ENCODE results near the gene ZBTB17. TPM values are rescaled to one million over a fixed set of nuclear protein-coding genes. Genes with fewer than 3 reads are reported as not detected.

ZBTB17 gene
- total and polyA plus RNA-seq, 2 experiments from 2014 or later = 21.9 to 26.6 TPM

- no peak for TF ChIP-seq ETS1 (IDR thresholded peaks at IDR 0.05)
- no peak for TF ChIP-seq EZH2 (IDR thresholded peaks at IDR 0.05; ENCODE audit: low read depth, unreplicated experiment)
- TF ChIP-seq CTCF (conservative IDR thresholded peaks at IDR 0.05; ENCODE audit: low read depth in 2 of 2) = no peak
- TF ChIP-seq, protein P1, sequence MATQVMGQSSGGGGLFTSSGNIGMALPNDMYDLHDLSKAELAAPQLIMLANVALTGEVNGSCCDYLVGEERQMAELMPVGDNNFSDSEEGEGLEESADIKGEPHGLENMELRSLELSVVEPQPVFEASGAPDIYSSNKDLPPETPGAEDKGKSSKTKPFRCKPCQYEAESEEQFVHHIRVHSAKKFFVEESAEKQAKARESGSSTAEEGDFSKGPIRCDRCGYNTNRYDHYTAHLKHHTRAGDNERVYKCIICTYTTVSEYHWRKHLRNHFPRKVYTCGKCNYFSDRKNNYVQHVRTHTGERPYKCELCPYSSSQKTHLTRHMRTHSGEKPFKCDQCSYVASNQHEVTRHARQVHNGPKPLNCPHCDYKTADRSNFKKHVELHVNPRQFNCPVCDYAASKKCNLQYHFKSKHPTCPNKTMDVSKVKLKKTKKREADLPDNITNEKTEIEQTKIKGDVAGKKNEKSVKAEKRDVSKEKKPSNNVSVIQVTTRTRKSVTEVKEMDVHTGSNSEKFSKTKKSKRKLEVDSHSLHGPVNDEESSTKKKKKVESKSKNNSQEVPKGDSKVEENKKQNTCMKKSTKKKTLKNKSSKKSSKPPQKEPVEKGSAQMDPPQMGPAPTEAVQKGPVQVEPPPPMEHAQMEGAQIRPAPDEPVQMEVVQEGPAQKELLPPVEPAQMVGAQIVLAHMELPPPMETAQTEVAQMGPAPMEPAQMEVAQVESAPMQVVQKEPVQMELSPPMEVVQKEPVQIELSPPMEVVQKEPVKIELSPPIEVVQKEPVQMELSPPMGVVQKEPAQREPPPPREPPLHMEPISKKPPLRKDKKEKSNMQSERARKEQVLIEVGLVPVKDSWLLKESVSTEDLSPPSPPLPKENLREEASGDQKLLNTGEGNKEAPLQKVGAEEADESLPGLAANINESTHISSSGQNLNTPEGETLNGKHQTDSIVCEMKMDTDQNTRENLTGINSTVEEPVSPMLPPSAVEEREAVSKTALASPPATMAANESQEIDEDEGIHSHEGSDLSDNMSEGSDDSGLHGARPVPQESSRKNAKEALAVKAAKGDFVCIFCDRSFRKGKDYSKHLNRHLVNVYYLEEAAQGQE (IDR thresholded peaks at IDR 0.05; ENCODE audit: unreplicated experiment) = no peak
- no peak for TF ChIP-seq NANOG (IDR thresholded peaks at IDR 0.05; ENCODE audit: borderline replicate concordance)
- no peak for TF ChIP-seq CREB1 (CRISPR knock-in tag; IDR thresholded peaks at IDR 0.05; ENCODE audit: low read depth)
- no peak for TF ChIP-seq ZNF331 (CRISPR knock-in tag; IDR thresholded peaks at IDR 0.05; ENCODE audit: low read depth)
- no peak for TF ChIP-seq ZNF114 (CRISPR knock-in tag; IDR thresholded peaks at IDR 0.05)
Measured at GRCh38 chr1:15972409-15972808, 3.5 kb downstream of the ZBTB17 start (continued).

- H3K36me3 ChIP-seq (ENCODE audit: insufficient read depth) = no peaks in the 10 kb centered on the region; the same call in 1 of the 2 replicates
- ATAC-seq (no peak), DNase-seq (ENCODE audit: low spot score) (no peak)
- H3K4me2 ChIP-seq = no peak overlapping the region
- H2AFZ ChIP-seq = no peak overlapping the region
- Mint-ChIP-seq H3K27ac (no peak overlapping the region), H3K4me3 (no peak overlapping the region), H3K27me3 (ENCODE audit: insufficient read depth, low read depth, poor library complexity) (peaks cover 6% of the 10 kb centered on the region), H3K4me1 (peaks cover 5% of the 10 kb centered on the region; the same call in 2 of the 3 replicates), H3K9me3 (peaks cover 19% of the 10 kb centered on the region), H3K36me3 (ENCODE audit: low read depth) (peaks cover 40% of the 10 kb centered on the region)
- H3K9me2 ChIP-seq (ENCODE audit: insufficient read depth) = no peaks in the 10 kb centered on the region
- H3K4me3 ChIP-seq = no peak overlapping the region
- TF ChIP-seq POLR2AphosphoS5 (IDR thresholded peaks at IDR 0.05; ENCODE audit: low read depth) (no peak), EZH2phosphoT487 (IDR thresholded peaks at IDR 0.05; ENCODE audit: unreplicated experiment) (no peak), STAT1 (IDR thresholded peaks at IDR 0.05; ENCODE audit: unreplicated experiment) (no peak), ZNF114 (CRISPR knock-in tag; IDR thresholded peaks at IDR 0.05) (no peak), EZH2 (IDR thresholded peaks at IDR 0.05; ENCODE audit: low read depth, unreplicated experiment) (no peak), CREB1 (CRISPR knock-in tag; IDR thresholded peaks at IDR 0.05; ENCODE audit: low read depth) (no peak), JUNB (IDR thresholded peaks at IDR 0.05; ENCODE audit: unreplicated experiment) (no peak), CTCF (conservative IDR thresholded peaks at IDR 0.05; ENCODE audit: low read depth in 2 of 2) (no peak), ETS1 (IDR thresholded peaks at IDR 0.05) (no peak), NANOG (IDR thresholded peaks at IDR 0.05; ENCODE audit: borderline replicate concordance) (no peak)
- TF ChIP-seq, protein P1 (IDR thresholded peaks at IDR 0.05; ENCODE audit: unreplicated experiment) = no peak
- H4K20me1 ChIP-seq (replicated peaks; ENCODE audit: insufficient read depth) = peaks cover 6% of the 10 kb centered on the region; the same call in 1 of the 2 replicates
- H3K79me2 ChIP-seq (replicated peaks; ENCODE audit: insufficient read depth) = peaks cover 23% of the 10 kb centered on the region
- no peaks in the 10 kb centered on the region for H3K27me3 ChIP-seq (ENCODE audit: insufficient read depth)
- H3K4me1 ChIP-seq (ENCODE audit: insufficient read depth) = peaks cover 4% of the 10 kb centered on the region
- H3F3A ChIP-seq (replicated peaks; ENCODE audit: low read depth) = peaks cover 6% of the 10 kb centered on the region; the same call in 1 of the 2 replicates
- no peak overlapping the region for H3K27ac ChIP-seq (ENCODE audit: low read depth)
Measured at GRCh38 chr1:15970911-15971310, 5.0 kb downstream of the ZBTB17 start.

All from GM23338 (cell line).